Neural cell (in vitro differentiated cells): ENCODE measurements around the gene ELK3. TPM values are rescaled to one million over a fixed set of nuclear protein-coding genes. Genes with fewer than 3 reads are reported as not detected.

Experiments used
- H2AFZ ChIP-seq: fragments of 200-600, 300-800 bp; sonication (generic), shearing (Covaris generic); 2 replicates; pipeline ENCODE4 v1.6.0; 2014; ENCODE audit warnings: low read depth, mild to moderate bottlenecking, antibody characterized with exemption, low read length, moderate library complexity
- H3F3A ChIP-seq: fragments of 200-600 bp; shearing (Covaris generic); 2 replicates; pipeline ENCODE4 v1.6.1; 2016; ENCODE audit warnings: mild to moderate bottlenecking, moderate library complexity, mixed read lengths, antibody characterized with exemption, low read length; ENCODE audit not compliant: insufficient read depth, poor library complexity, severe bottlenecking
- H3K27ac ChIP-seq: fragments of 200-600, 300-800 bp; sonication (generic), shearing (Covaris generic); 2 replicates; pipeline ENCODE4 v1.5.1; 2014; ENCODE audit warnings: mild to moderate bottlenecking, low read length, moderate library complexity
- H3K27me3 ChIP-seq: fragments of 300-800, 200-600 bp; sonication (generic), shearing (Covaris generic); 2 replicates; pipeline ENCODE4 v1.6.0; 2014; ENCODE audit warnings: mild to moderate bottlenecking, low read depth, low read length, moderate library complexity; ENCODE audit not compliant: insufficient read depth
- H3K36me3 ChIP-seq: fragments of 300-800, 200-600 bp; sonication (generic), shearing (Covaris generic); 2 replicates; pipeline ENCODE4 v1.5.1; 2014; ENCODE audit warnings: mild to moderate bottlenecking, antibody characterized with exemption, low read length, moderate library complexity; ENCODE audit not compliant: insufficient read depth
- H3K4me2 ChIP-seq: fragments of 300-800, 200-600 bp; sonication (generic), shearing (Covaris generic); 2 replicates; pipeline ENCODE4 v1.6.0; 2014; ENCODE audit warnings: mild to moderate bottlenecking, low read length
- H3K4me3 ChIP-seq: fragments of 300-800, 200-600 bp; sonication (generic), shearing (Covaris generic); 2 replicates; pipeline ENCODE4 v1.5.1; 2014; ENCODE audit warnings: mild to moderate bottlenecking, low read length, moderate library complexity
- H3K79me2 ChIP-seq: fragments of 200-600 bp; shearing (Covaris generic); replicated peaks from 2 replicates; pipeline ENCODE4 v1.6.0; 2014; ENCODE audit warnings: mild to moderate bottlenecking, low read length, moderate library complexity; ENCODE audit not compliant: insufficient read depth
- H3K9ac ChIP-seq: fragments of 300-800, 200-600 bp; sonication (generic), shearing (Covaris generic); 2 replicates; pipeline ENCODE4 v1.6.1; 2016; ENCODE audit warnings: mild to moderate bottlenecking, low read length, mixed read lengths
- H3K9me2 ChIP-seq: fragments of 200-600 bp; shearing (Covaris generic); 2 replicates; pipeline ENCODE4 v1.6.1; 2016; ENCODE audit warnings: mild to moderate bottlenecking, low read length, mixed read lengths; ENCODE audit not compliant: insufficient read depth
- H3K9me3 ChIP-seq: fragments of 200-600, 300-800 bp; sonication (generic), shearing (Covaris generic); 2 replicates; pipeline ENCODE4 v1.6.1; 2016; ENCODE audit warnings: mild to moderate bottlenecking, mixed run types, low read length, moderate library complexity, mixed read lengths
- H4K20me1 ChIP-seq: fragments of 200-600 bp; shearing (Covaris generic); 2 replicates; pipeline ENCODE4 v1.6.1; 2016; ENCODE audit warnings: mild to moderate bottlenecking, mixed run types; ENCODE audit not compliant: insufficient read depth
- CTCF ChIP-seq: fragments of 450-650 bp; IDR thresholded peaks from 2 replicates; pipeline ENCODE4 v1.5.1; 2014; ENCODE audit warnings: antibody characterized with exemption, mild to moderate bottlenecking, moderate library complexity; ENCODE audit not compliant: poor library complexity, severe bottlenecking
- EP300 ChIP-seq: fragments of 450-650 bp; conservative IDR thresholded peaks from 2 replicates; pipeline ENCODE4 v1.6.1; 2014; ENCODE audit warnings: antibody characterized with exemption, mild to moderate bottlenecking, moderate library complexity; ENCODE audit not compliant: poor library complexity, severe bottlenecking
- EZH2 ChIP-seq: fragments of 200-600, 300-800 bp; shearing (Covaris generic), sonication (generic); IDR thresholded peaks from 2 replicates; pipeline ENCODE4 v1.6.1; 2014; ENCODE audit warnings: antibody characterized with exemption, low read length, borderline replicate concordance, mild to moderate bottlenecking; ENCODE audit not compliant: insufficient read depth, poor library complexity, severe bottlenecking
- MXI1 ChIP-seq: fragments of 450-650 bp; conservative IDR thresholded peaks from 2 replicates; pipeline ENCODE4 v1.6.1; 2014; ENCODE audit warnings: antibody characterized with exemption, mild to moderate bottlenecking; ENCODE audit not compliant: poor library complexity, severe bottlenecking
- POLR2AphosphoS5 ChIP-seq: IDR thresholded peaks from 2 replicates; pipeline ENCODE4 v1.6.1; 2012
- RAD21 ChIP-seq: fragments of 450-650 bp; conservative IDR thresholded peaks from 2 replicates; pipeline ENCODE4 v1.6.1; 2014; ENCODE audit warnings: antibody characterized with exemption, mild to moderate bottlenecking, moderate library complexity
- REST ChIP-seq: IDR thresholded peaks from 2 replicates; pipeline ENCODE4 v1.6.1; 2012; ENCODE audit warnings: borderline replicate concordance
- SMC3 ChIP-seq: fragments of 450-650 bp; conservative IDR thresholded peaks from 2 replicates; pipeline ENCODE4 v1.6.1; 2014; ENCODE audit warnings: antibody characterized with exemption, mild to moderate bottlenecking, moderate library complexity; ENCODE audit not compliant: poor library complexity
- TAF1 ChIP-seq: IDR thresholded peaks from 2 replicates; pipeline ENCODE4 v1.6.1; 2012; ENCODE audit warnings: low read depth
- polyA plus RNA-seq: library from polyadenylated mRNA; depleted of rRNA; stranded (reverse); fragments of >200 nt; gene quantifications from 2 replicates; pipeline ENCODE4 v1.2.3, GENCODE V29; 2014

The ELK3 gene
- polyA plus RNA-seq, 1 donor from 2014 or later, result 0.10 TPM

- Histone ChIP-seq H2AFZ (no peak overlapping the region), H3K79me2 (no peaks in the 10 kb centered on the region), H3K9me3 (no peaks in the 10 kb centered on the region), H3F3A (no peaks in the 10 kb centered on the region), H3K9ac (no peak overlapping the region), H3K36me3 (no peaks in the 10 kb centered on the region), H3K27me3 (no peaks in the 10 kb centered on the region), H3K9me2 (no peaks in the 10 kb centered on the region), H3K4me2 (no peak overlapping the region), H3K4me3 (no peak overlapping the region), H4K20me1 (no peaks in the 10 kb centered on the region), H3K27ac (no peak overlapping the region)
- TF ChIP-seq POLR2AphosphoS5 (no peak), CTCF (no peak), EP300 (no peak), TAF1 (no peak), SMC3 (no peak), MXI1 (no peak), REST (no peak), EZH2 (no peak), RAD21 (no peak)
Observed at GRCh38 chr12:96218989-96219678, 25.0 kb downstream of the ELK3 start.

- no peaks in the 10 kb centered on the region for H3K9me3 ChIP-seq
- H3K27ac ChIP-seq, result no peak overlapping the region
- no peak overlapping the region for H3K9ac ChIP-seq
- no peaks in the 10 kb centered on the region for H3K9me2 ChIP-seq
- TF ChIP-seq RAD21 (no peak), POLR2AphosphoS5 (no peak)
- no peaks in the 10 kb centered on the region for H3K79me2 ChIP-seq
- H3K27me3 ChIP-seq, result no peaks in the 10 kb centered on the region
- no peaks in the 10 kb centered on the region for H3F3A ChIP-seq
- no peaks in the 10 kb centered on the region for H4K20me1 ChIP-seq
- no peak overlapping the region for H2AFZ ChIP-seq
- H3K36me3 ChIP-seq, result no peaks in the 10 kb centered on the region
- H3K4me3 ChIP-seq, result no peak overlapping the region
- no peak overlapping the region for H3K4me2 ChIP-seq
Observed at GRCh38 chr12:96219700-96220206, 25.6 kb downstream of the ELK3 start.
